Right atrium auricular region (tissue), 2 donors: Measurements from ENCODE around the gene SCARB1. TPM values are rescaled to one million over a fixed set of nuclear protein-coding genes. Genes with fewer than 3 reads are reported as not detected.

ENCODE experiments used
- DNase-seq: peaks from one replicate; pipeline ENCODE4 v3.0.0-alpha.2; 2019; ENCODE audit warnings: low spot score
- H3K27ac ChIP-seq, 2 donors: fragments of 200-600 bp; sonication (generic); 1 replicate in 1 of 2; 2 replicates in 1 of 2; pipeline ENCODE4 v1.5.1; 2016 to 2019
- H3K27me3 ChIP-seq, 2 donors: fragments of 200-600 bp; sonication (generic); one replicate each; pipeline versions ENCODE4 v1.5.1 to v1.6.0; 2017 to 2019
- H3K36me3 ChIP-seq: fragments of 200-600 bp; sonication (generic); one replicate; pipeline ENCODE4 v1.5.1; 2016
- H3K4me1 ChIP-seq, 2 donors: fragments of 200-600 bp; sonication (generic); one replicate each; pipeline versions ENCODE4 v1.5.1 to v1.6.0; 2017 to 2019
- H3K4me3 ChIP-seq, 2 donors: fragments of 200-600 bp; sonication (generic); 1 replicate in 1 of 2; 2 replicates in 1 of 2; pipeline ENCODE4 v1.5.1; 2017 to 2019; ENCODE audit warnings: mild to moderate bottlenecking in 1 of 2, moderate library complexity in 1 of 2
- H3K9me3 ChIP-seq, 2 donors: fragments of 200-600 bp; sonication (generic); one replicate each; pipeline ENCODE4 v1.5.1; 2019
- total RNA-seq, 2 donors: library from RNA; depleted of rRNA; stranded (reverse); fragments of >200 nt; gene quantifications; one replicate each; pipeline ENCODE4 v1.1.0, GENCODE V29; 2016
- TF ChIP-seq, protein P1 (sequence below), 2 donors: fragments of 200-600 bp; sonication (generic); IDR thresholded peaks; one replicate each; pipeline ENCODE4 v1.5.1; 2019; ENCODE audit warnings: antibody characterized with exemption in 2 of 2

Gene SCARB1
- total RNA-seq, 2 donors from 2014 or later, result 14.9 to 22.6 TPM

DNA sequence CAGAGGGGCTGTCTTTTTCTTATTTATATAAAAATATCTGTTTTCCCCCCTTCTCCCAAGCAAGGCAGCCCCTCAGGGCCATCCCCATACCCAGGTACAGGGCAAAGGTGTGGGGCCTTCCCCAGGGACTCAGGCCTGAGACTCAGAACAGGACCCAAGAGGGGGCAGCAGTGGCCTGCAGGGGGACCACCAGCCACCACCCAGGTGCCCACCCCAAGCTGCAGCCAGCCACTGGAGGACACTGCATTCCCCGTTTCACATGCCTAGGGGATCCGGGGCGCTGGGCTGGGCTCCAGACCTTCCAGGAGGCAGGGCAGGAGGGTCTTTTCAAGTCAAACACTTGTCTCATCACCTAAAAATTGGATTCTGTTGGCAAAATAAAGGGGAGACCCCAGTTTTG lies 83.3 kb downstream of the SCARB1 start:
- Histone ChIP-seq H3K4me3 (no peak overlapping the region), H3K4me1 (peaks cover 0 to 15% of the 10 kb centered on the region in 2 donors), H3K36me3 (no peaks in the 10 kb centered on the region), H3K27ac (peak overlapping the region; percentile 69 to 72), H3K9me3 (no peaks in the 10 kb centered on the region), H3K27me3 (no peaks in the 10 kb centered on the region)
- no peak for DNase-seq
- TF ChIP-seq, protein P1, sequence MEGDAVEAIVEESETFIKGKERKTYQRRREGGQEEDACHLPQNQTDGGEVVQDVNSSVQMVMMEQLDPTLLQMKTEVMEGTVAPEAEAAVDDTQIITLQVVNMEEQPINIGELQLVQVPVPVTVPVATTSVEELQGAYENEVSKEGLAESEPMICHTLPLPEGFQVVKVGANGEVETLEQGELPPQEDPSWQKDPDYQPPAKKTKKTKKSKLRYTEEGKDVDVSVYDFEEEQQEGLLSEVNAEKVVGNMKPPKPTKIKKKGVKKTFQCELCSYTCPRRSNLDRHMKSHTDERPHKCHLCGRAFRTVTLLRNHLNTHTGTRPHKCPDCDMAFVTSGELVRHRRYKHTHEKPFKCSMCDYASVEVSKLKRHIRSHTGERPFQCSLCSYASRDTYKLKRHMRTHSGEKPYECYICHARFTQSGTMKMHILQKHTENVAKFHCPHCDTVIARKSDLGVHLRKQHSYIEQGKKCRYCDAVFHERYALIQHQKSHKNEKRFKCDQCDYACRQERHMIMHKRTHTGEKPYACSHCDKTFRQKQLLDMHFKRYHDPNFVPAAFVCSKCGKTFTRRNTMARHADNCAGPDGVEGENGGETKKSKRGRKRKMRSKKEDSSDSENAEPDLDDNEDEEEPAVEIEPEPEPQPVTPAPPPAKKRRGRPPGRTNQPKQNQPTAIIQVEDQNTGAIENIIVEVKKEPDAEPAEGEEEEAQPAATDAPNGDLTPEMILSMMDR (IDR thresholded peaks at IDR 0.05), result no peak

DNA sequence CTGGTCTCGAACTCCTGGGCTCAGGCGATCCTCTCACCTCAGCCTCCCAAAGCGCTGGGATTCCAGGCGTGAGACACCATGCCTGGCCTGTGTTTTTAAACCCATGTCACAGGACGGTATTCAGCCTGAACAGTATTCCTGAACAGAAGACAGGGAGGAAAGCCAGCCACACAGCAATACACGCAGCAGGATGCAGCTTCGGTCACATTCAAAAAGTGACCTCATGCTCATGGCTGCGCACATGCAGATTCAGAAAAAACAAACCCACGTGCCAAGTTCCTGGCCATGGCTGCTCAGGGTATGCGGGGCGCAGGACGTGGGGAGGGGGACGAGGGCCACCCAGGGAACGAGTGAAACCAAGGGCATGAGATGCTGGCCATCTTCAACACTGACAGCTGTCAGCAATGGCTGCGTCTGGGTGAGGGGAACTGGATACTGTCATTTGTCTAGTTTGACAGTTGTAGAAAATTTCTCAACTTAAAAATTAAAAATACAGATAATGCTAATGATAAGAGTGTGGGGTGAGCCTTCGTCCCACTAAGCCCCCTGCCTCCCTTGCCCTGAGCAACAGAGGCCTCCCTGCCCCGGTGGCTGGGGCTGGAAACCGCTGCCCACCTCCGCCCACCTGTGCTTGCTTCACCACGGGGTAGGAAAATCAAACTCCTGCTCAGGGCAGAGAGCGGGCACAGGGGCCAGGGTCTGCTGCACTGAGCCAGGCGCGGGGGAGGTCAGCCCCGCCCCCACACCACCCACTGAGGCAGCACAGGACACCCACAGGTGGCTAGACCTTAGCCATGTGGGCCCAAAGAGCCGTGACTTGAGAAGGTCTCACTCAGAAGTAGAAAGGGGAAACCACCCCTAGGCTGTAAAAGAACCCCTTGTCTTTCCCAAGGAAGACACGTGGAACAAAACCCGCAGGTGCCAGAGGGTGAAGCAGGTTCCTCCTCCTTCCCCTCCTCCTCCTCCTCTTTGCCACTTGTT lies 84.2 kb downstream of the SCARB1 start:
- no peak for DNase-seq
- peaks cover 0 to 20% of the 10 kb centered on the region in 2 donors for H3K4me1 ChIP-seq
- H3K27me3 ChIP-seq, result no peaks in the 10 kb centered on the region
- no peaks in the 10 kb centered on the region for H3K36me3 ChIP-seq
- TF ChIP-seq, protein P1 (IDR thresholded peaks at IDR 0.05), result no peak
- H3K9me3 ChIP-seq, result no peaks in the 10 kb centered on the region
- peak overlapping the region; percentile 27 to 72 for H3K27ac ChIP-seq
- no peak overlapping the region for H3K4me3 ChIP-seq

DNA sequence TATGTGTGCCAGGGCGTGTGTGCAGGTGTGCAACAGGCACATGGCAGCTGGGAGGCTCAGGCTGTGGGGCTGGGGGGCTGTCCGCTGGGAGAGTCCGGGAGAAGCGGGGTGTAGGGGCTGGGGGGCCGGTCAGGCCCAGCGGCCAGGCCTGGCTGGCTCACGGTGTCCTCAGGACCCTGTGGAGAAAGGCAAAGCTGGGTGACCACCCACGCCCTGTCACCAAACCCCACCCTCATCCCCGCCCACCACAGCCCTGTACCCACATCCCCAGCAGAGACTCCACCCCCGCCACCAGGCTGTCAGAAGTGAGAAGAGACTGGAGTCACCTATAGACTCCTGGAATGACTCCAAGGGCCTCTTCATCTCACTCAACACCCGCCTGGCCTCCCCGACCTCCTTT lies 85.3 kb downstream of the SCARB1 start:
- H3K27ac ChIP-seq, result no peak overlapping the region
- no peaks in the 10 kb centered on the region for H3K27me3 ChIP-seq
- H3K9me3 ChIP-seq, result no peaks in the 10 kb centered on the region
- H3K36me3 ChIP-seq, result no peaks in the 10 kb centered on the region
- H3K4me1 ChIP-seq, result peaks cover 0 to 20% of the 10 kb centered on the region in 2 donors
- no peak for DNase-seq
- TF ChIP-seq, protein P1 (IDR thresholded peaks at IDR 0.05), result no peak
- no peak overlapping the region for H3K4me3 ChIP-seq

DNA sequence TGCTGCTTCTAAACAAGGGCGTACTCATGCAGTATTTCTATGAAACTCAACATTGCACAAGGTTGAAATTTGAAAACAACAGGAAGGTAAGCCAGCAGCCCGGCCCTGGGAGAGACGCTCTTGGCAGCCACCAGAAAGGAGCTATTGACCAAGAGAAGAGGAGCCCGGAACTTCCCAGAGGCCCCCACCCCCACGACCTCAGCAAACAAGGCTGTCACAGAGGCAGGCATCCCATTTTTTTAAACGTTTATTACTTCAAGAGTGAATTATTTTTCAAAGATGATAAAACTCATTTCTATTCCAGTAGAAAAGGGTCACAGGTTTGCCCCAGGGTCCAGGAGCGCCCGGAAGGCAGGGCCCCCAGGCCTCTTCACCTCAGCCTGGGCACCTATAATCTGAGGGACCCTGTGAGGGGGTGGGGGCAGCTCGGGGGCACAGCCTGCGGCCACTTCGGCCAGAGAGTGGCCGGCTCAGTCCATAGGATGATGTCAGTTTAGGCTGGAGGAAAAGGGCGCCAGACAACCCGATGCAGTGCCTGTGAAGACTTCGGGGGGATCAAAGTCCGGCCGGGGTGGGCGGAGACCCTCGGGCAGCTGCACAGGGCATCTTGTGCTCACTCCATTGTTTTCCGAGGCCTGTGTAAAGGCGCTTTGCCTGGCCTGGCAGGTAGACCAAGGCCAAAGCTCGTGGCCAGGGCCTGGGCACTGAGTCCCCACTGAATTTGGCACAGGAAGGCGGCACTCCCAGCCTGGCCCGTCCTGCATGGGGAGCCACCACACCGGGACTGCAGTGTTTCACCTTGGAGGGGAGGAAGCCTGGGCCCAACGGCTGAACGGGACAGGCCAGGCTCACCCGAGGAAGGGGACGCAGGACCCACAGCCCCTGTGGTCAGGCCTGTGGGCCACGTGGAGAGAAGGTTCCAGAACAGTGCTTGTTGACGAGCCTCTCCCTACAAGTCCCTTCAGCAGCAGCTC lies 86.0 kb downstream of the SCARB1 start:
- H3K27me3 ChIP-seq, result no peaks in the 10 kb centered on the region
- H3K36me3 ChIP-seq, result no peaks in the 10 kb centered on the region
- no peak overlapping the region for H3K27ac ChIP-seq
- H3K4me1 ChIP-seq, result peaks cover 0 to 20% of the 10 kb centered on the region in 2 donors
- H3K4me3 ChIP-seq, result no peak overlapping the region
- no peak for DNase-seq
- TF ChIP-seq, protein P1 (IDR thresholded peaks at IDR 0.05), result no peak
- H3K9me3 ChIP-seq, result no peaks in the 10 kb centered on the region

DNA sequence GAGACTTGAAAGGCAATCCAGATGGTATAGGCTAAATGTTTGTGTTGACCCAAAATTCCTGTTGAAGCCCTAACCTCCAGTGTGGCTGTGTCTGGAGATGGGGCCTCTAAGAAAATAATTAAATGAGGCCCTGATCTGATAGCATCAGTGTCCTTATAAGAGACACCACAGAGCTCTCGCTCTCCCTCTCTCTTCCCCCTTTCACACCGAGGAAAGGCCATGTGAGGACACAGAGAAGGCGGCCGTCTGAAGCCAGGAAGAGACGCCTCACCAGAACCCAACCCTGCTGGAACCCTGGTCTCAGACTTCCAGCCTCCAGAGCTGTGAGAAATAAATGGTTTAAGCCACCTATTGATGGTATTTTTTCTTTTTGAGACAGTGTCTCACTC lies 87.5 kb downstream of the SCARB1 start:
- DNase-seq, result no peak
- Histone ChIP-seq H3K4me3 (no peak overlapping the region), H3K27ac (no peak overlapping the region), H3K36me3 (no peaks in the 10 kb centered on the region), H3K9me3 (no peaks in the 10 kb centered on the region), H3K4me1 (peaks cover 0 to 27% of the 10 kb centered on the region in 2 donors), H3K27me3 (no peaks in the 10 kb centered on the region)
- TF ChIP-seq, protein P1 (IDR thresholded peaks at IDR 0.05), result no peak
